ENCODE measurements around the gene PIPOX.

PIPOX gene

DNA sequence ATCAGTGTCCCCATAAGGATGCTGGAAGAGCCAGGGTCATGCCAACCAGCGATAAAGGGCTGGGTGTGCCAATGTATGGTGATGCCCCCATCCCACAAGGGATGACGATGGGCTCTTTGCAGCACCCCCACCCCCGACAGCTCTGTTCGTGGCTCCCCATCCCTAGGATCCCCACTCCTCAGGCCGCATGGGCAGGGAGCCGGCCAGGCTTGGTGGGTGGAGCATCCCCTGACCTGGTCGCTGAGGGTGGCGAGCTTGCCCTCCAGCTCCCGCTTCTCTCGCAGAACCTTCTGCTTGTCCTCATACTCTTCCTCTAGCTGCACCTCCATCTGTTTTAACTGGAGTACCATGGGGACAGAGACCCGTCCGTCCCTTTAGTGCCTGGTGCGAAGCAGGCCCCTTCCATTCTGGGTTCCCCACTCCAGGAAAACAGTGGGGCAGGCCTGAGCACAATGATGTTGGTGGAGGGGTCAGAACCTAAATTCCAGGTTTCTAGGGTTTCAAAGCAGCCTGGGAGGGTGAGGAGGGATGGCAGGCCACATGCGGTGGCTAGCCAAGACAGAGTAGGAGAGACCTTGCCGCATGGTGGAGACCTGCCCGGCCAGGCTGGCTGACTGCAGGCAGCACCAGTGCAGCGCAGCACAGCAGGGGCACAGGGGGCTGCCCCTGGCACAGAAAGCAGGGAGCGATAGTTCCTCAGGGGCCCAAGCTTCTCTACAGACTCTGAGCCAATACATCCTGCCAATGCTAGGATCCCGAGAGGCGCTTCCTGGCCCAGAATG lies 50.3 kb downstream of the PIPOX start:
- peaks cover 14% of the 10 kb centered on the region for H3K4me1 ChIP-seq (ENCODE audit: control insufficient read depth, insufficient read depth, low read length)
- no peak overlapping the region for H3K4me3 ChIP-seq (ENCODE audit: insufficient read depth, low read depth, low read length)
- no peaks in the 10 kb centered on the region for H3K27me3 ChIP-seq (ENCODE audit: control insufficient read depth, insufficient read depth, low read length, poor library complexity, severe bottlenecking)
- 97% methylated on average over 20 of the region's 20 CpGs for WGBS, 2 experiments
- no peaks in the 10 kb centered on the region for H3K9me3 ChIP-seq (ENCODE audit: control insufficient read depth, low read length)
- H3K27ac ChIP-seq (ENCODE audit: insufficient read depth, low read depth, low read length, poor library complexity, severe bottlenecking) = no peak overlapping the region
- peaks cover 10% of the 10 kb centered on the region for H3K36me3 ChIP-seq (ENCODE audit: control insufficient read depth, insufficient read depth, low read length)

GRCh38 chr17:29094101-29094708 lies 51.3 kb downstream of the PIPOX start:
- Histone ChIP-seq H3K27ac (ENCODE audit: insufficient read depth, low read depth, low read length, poor library complexity, severe bottlenecking) (no peak overlapping the region), H3K27me3 (ENCODE audit: control insufficient read depth, insufficient read depth, low read length, poor library complexity, severe bottlenecking) (no peaks in the 10 kb centered on the region), H3K4me1 (ENCODE audit: control insufficient read depth, insufficient read depth, low read length) (peaks cover 14% of the 10 kb centered on the region), H3K9me3 (ENCODE audit: control insufficient read depth, low read length) (no peaks in the 10 kb centered on the region), H3K4me3 (ENCODE audit: insufficient read depth, low read depth, low read length) (no peak overlapping the region), H3K36me3 (ENCODE audit: control insufficient read depth, insufficient read depth, low read length) (peaks cover 10% of the 10 kb centered on the region)
- WGBS, 2 experiments = 95 to 97% methylated on average over 11 of the region's 11 CpGs

- peaks cover 10% of the 10 kb centered on the region for H3K36me3 ChIP-seq (ENCODE audit: control insufficient read depth, insufficient read depth, low read length)
- H3K9me3 ChIP-seq (ENCODE audit: control insufficient read depth, low read length) = no peaks in the 10 kb centered on the region
- WGBS, 2 experiments = 90 to 93% methylated on average over 6 of the region's 6 CpGs
These were observed 52.5 kb downstream of the PIPOX start for GRCh38 chr17:29095439-29095838.

DNA sequence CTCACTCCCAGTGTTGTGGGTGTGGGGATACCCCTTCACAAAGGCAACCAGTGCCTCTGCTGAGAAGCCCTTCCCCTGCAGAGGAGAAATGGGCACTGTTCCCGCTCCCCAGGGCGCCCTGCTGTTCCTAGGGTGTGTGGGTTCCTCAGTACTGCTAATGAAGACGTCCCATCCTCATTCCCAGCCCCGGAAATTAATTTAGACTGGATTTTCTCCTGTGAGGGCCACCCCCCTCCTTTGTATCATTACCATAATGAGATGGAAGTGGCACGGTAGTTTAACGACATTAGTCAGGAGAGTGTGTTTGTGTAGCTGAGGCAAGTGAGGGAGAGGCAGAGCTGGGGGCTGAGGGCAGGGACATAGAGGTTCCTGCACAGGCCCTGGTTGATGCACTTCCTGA lies 53.2 kb downstream of the PIPOX start:
- Histone ChIP-seq H3K9me3 (ENCODE audit: control insufficient read depth, low read length) (no peaks in the 10 kb centered on the region), H3K27ac (ENCODE audit: insufficient read depth, low read depth, low read length, poor library complexity, severe bottlenecking) (no peak overlapping the region), H3K36me3 (ENCODE audit: control insufficient read depth, insufficient read depth, low read length) (peaks cover 10% of the 10 kb centered on the region), H3K27me3 (ENCODE audit: control insufficient read depth, insufficient read depth, low read length, poor library complexity, severe bottlenecking) (no peaks in the 10 kb centered on the region), H3K4me1 (ENCODE audit: control insufficient read depth, insufficient read depth, low read length) (peaks cover 10% of the 10 kb centered on the region), H3K4me3 (ENCODE audit: insufficient read depth, low read depth, low read length) (no peak overlapping the region)
- WGBS, 2 experiments = 69 to 73% methylated on average over 6 of the region's 6 CpGs

More at GRCh38 chr17:29095439-29095838, 52.5 kb downstream of the PIPOX start:
- H3K27me3 ChIP-seq (ENCODE audit: control insufficient read depth, insufficient read depth, low read length, poor library complexity, severe bottlenecking) = no peaks in the 10 kb centered on the region
- no peak overlapping the region for H3K4me3 ChIP-seq (ENCODE audit: insufficient read depth, low read depth, low read length)
- no peak overlapping the region for H3K27ac ChIP-seq (ENCODE audit: insufficient read depth, low read depth, low read length, poor library complexity, severe bottlenecking)
- peaks cover 16% of the 10 kb centered on the region for H3K4me1 ChIP-seq (ENCODE audit: control insufficient read depth, insufficient read depth, low read length)

DNA sequence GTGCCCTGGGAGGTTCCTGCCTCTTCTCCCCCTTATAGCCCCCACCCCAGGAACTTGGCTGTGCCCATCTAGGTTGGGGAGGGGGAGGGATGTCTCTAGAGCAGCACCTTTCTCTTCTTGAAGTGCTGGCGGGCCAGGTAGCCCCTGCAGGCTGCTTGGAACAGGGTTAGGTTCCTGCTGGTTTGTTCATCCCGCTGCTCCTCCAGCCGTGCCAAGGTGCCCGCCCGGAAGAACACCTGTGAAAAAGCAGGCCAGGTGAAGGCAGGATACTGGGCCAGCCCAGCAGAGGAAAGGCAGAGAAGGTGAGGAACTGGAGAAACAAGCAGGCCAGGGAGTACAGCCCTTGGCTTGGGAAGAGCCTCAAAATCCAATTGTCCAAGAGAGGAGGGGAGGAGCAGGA lies 56.6 kb downstream of the PIPOX start:
- peaks cover 7% of the 10 kb centered on the region for H3K4me1 ChIP-seq (ENCODE audit: control insufficient read depth, insufficient read depth, low read length)
- H3K27me3 ChIP-seq (ENCODE audit: control insufficient read depth, insufficient read depth, low read length, poor library complexity, severe bottlenecking) = no peaks in the 10 kb centered on the region
- WGBS, 2 experiments = 93 to 97% methylated on average over 5 of the region's 5 CpGs
- no peak overlapping the region for H3K4me3 ChIP-seq (ENCODE audit: insufficient read depth, low read depth, low read length)
- H3K9me3 ChIP-seq (ENCODE audit: control insufficient read depth, low read length) = no peaks in the 10 kb centered on the region
- peaks cover 5% of the 10 kb centered on the region for H3K36me3 ChIP-seq (ENCODE audit: control insufficient read depth, insufficient read depth, low read length)
- no peak overlapping the region for H3K27ac ChIP-seq (ENCODE audit: insufficient read depth, low read depth, low read length, poor library complexity, severe bottlenecking)

- 94% methylated on average over 8 of the region's 8 CpGs for WGBS, 2 experiments
- peaks cover 7% of the 10 kb centered on the region for H3K4me1 ChIP-seq (ENCODE audit: control insufficient read depth, insufficient read depth, low read length)
- no peaks in the 10 kb centered on the region for H3K9me3 ChIP-seq (ENCODE audit: control insufficient read depth, low read length)
- H3K27me3 ChIP-seq (ENCODE audit: control insufficient read depth, insufficient read depth, low read length, poor library complexity, severe bottlenecking) = no peaks in the 10 kb centered on the region
- H3K36me3 ChIP-seq (ENCODE audit: control insufficient read depth, insufficient read depth, low read length) = peaks cover 5% of the 10 kb centered on the region
- H3K4me3 ChIP-seq (ENCODE audit: insufficient read depth, low read depth, low read length) = no peak overlapping the region
- no peak overlapping the region for H3K27ac ChIP-seq (ENCODE audit: insufficient read depth, low read depth, low read length, poor library complexity, severe bottlenecking)
These were observed 57.4 kb downstream of the PIPOX start for GRCh38 chr17:29100296-29100695.

- no peak overlapping the region for H3K4me3 ChIP-seq (ENCODE audit: insufficient read depth, low read depth, low read length)
- no peak overlapping the region for H3K27ac ChIP-seq (ENCODE audit: insufficient read depth, low read depth, low read length, poor library complexity, severe bottlenecking)
- WGBS, 2 experiments = 82 to 88% methylated on average over 3 of the region's 3 CpGs
- no peaks in the 10 kb centered on the region for H3K27me3 ChIP-seq (ENCODE audit: control insufficient read depth, insufficient read depth, low read length, poor library complexity, severe bottlenecking)
- no peaks in the 10 kb centered on the region for H3K9me3 ChIP-seq (ENCODE audit: control insufficient read depth, low read length)
- peaks cover 4% of the 10 kb centered on the region for H3K36me3 ChIP-seq (ENCODE audit: control insufficient read depth, insufficient read depth, low read length)
- H3K4me1 ChIP-seq (ENCODE audit: control insufficient read depth, insufficient read depth, low read length) = peaks cover 7% of the 10 kb centered on the region
These were observed 59.1 kb downstream of the PIPOX start for GRCh38 chr17:29102046-29102445.

DNA sequence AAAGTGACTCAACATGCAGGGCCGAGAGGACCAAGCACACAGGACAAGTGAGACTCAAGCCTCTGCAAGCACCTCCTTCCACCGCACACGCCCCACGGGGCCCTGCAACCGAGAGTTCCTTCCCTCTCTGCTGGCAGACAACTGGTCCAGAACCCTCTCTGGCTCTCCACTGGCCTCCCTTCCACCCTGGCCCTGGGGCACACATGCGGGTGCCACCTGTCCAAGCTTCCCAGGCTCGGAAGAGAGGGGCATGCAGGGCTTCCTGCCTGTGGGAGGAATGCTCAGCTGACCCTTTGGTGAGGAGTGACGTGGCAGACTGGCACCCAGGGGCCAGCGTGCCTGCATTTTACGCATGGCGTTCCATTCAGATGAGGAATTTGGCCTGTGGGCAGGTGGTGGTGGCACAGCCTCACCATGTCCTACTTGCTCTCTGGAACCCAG lies 59.8 kb downstream of the PIPOX start:
- no peaks in the 10 kb centered on the region for H3K36me3 ChIP-seq (ENCODE audit: control insufficient read depth, insufficient read depth, low read length)
- H3K9me3 ChIP-seq (ENCODE audit: control insufficient read depth, low read length) = no peaks in the 10 kb centered on the region
- peaks cover 7% of the 10 kb centered on the region for H3K4me1 ChIP-seq (ENCODE audit: control insufficient read depth, insufficient read depth, low read length)
- H3K27me3 ChIP-seq (ENCODE audit: control insufficient read depth, insufficient read depth, low read length, poor library complexity, severe bottlenecking) = no peaks in the 10 kb centered on the region
- H3K27ac ChIP-seq (ENCODE audit: insufficient read depth, low read depth, low read length, poor library complexity, severe bottlenecking) = no peak overlapping the region
- no peak overlapping the region for H3K4me3 ChIP-seq (ENCODE audit: insufficient read depth, low read depth, low read length)
- 91 to 94% methylated on average over 11 of the region's 11 CpGs for WGBS, 2 experiments

DNA sequence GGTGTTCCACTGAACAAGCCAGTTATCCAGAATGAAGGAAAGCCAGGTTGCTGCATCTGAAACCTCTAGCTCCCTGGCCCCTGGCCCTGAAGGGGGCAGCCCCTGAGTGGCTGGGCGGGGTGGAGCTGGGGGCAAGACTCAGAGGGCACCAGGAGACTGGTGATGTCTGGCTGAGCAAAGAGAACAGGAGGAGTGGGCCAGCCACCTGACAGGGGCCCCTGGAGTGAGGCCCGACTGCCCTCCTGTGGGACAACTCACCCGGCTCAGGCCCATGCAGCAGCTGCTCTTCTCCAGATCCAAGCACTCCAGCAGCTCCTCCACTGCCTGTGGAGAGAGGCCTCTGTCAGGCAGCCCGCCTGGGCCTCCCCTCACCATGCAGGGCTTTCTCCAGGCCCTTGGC lies 60.4 kb downstream of the PIPOX start:
- H3K27me3 ChIP-seq (ENCODE audit: control insufficient read depth, insufficient read depth, low read length, poor library complexity, severe bottlenecking) = no peaks in the 10 kb centered on the region
- no peak overlapping the region for H3K4me3 ChIP-seq (ENCODE audit: insufficient read depth, low read depth, low read length)
- H3K36me3 ChIP-seq (ENCODE audit: control insufficient read depth, insufficient read depth, low read length) = no peaks in the 10 kb centered on the region
- no peak overlapping the region for H3K27ac ChIP-seq (ENCODE audit: insufficient read depth, low read depth, low read length, poor library complexity, severe bottlenecking)
- no peaks in the 10 kb centered on the region for H3K9me3 ChIP-seq (ENCODE audit: control insufficient read depth, low read length)
- WGBS, 2 experiments = 88 to 92% methylated on average over 4 of the region's 4 CpGs
- H3K4me1 ChIP-seq (ENCODE audit: control insufficient read depth, insufficient read depth, low read length) = peaks cover 7% of the 10 kb centered on the region
